GM19238 (cell line): Measurements from ENCODE around the gene NPIPA7.
"Not testable (repeated sequence)": the region's sequence is repeated elsewhere in the genome, so short reads cannot be mapped to it uniquely, and the experiment has no call there.

Experiments used
- DNase-seq: peaks from one replicate; pipeline ENCODE4 v3.0.0; 2011; ENCODE audit warnings: low spot score; ENCODE audit not compliant: insufficient read length

The NPIPA7 gene

GRCh38 chr16:16378840-16379239, at the start of gene NPIPA7:
Gene NPIPA7 (plus strand): TSS chr16:16379140. CDS start chr16:16379245, 105 bp downstream.
- not testable (repeated sequence) for DNase-seq

- DNase-seq, result not testable (repeated sequence)
Observed at GRCh38 chr16:16331466-16331865, 47.5 kb upstream of the NPIPA7 start.

GRCh38 chr16:16357556-16357955, 21.4 kb upstream of the NPIPA7 start:
- not testable (repeated sequence) for DNase-seq

GRCh38 chr16:16358539-16359240, 20.2 kb upstream of the NPIPA7 start:
- DNase-seq, result not testable (repeated sequence)

- DNase-seq, result not testable (repeated sequence)
Observed at GRCh38 chr16:16363595-16363994, 15.3 kb upstream of the NPIPA7 start.

- DNase-seq, result not testable (repeated sequence)
Observed at GRCh38 chr16:16364100-16364499, 14.8 kb upstream of the NPIPA7 start.

- DNase-seq, result not testable (repeated sequence)
Observed at GRCh38 chr16:16364701-16365100, 14.2 kb upstream of the NPIPA7 start.

GRCh38 chr16:16365319-16365718, 13.6 kb upstream of the NPIPA7 start:
- DNase-seq, result not testable (repeated sequence)

GRCh38 chr16:16365851-16366250, 13.1 kb upstream of the NPIPA7 start:
- DNase-seq, result not testable (repeated sequence)

- DNase-seq, result not testable (repeated sequence)
Observed at GRCh38 chr16:16366552-16367284, 12.2 kb upstream of the NPIPA7 start.

- DNase-seq, result not testable (repeated sequence)
Observed at GRCh38 chr16:16367285-16367628, 11.7 kb upstream of the NPIPA7 start.

GRCh38 chr16:16369081-16369856, 9.7 kb upstream of the NPIPA7 start:
- DNase-seq, result not testable (repeated sequence)

GRCh38 chr16:16371136-16371735, 7.7 kb upstream of the NPIPA7 start:
- DNase-seq, result not testable (repeated sequence)

- not testable (repeated sequence) for DNase-seq
Observed at GRCh38 chr16:16374192-16374591, 4.7 kb upstream of the NPIPA7 start.

GRCh38 chr16:16399685-16400084, 20.7 kb downstream of the NPIPA7 start:
- DNase-seq, result not testable (repeated sequence)

- DNase-seq, result not testable (repeated sequence)
Observed at GRCh38 chr16:16402333-16402732, 23.4 kb downstream of the NPIPA7 start.

- DNase-seq, result not testable (repeated sequence)
Observed at GRCh38 chr16:16404283-16404682, 25.3 kb downstream of the NPIPA7 start.

GRCh38 chr16:16405421-16405820, 26.5 kb downstream of the NPIPA7 start:
- not testable (repeated sequence) for DNase-seq

GRCh38 chr16:16408430-16408829, 29.5 kb downstream of the NPIPA7 start:
- not testable (repeated sequence) for DNase-seq

- DNase-seq, result not testable (repeated sequence)
Observed at GRCh38 chr16:16413773-16414172, 34.8 kb downstream of the NPIPA7 start.

- not testable (repeated sequence) for DNase-seq
Observed at GRCh38 chr16:16417071-16417470, 38.1 kb downstream of the NPIPA7 start.
